Epithelial cell of umbilical artery (primary cell): ENCODE data around the gene TCP11X2. TPM values are rescaled to one million over a fixed set of nuclear protein-coding genes. Genes with fewer than 3 reads are reported as not detected.

Experiments
- total RNA-seq: library from RNA; depleted of rRNA; stranded (reverse); fragments of >200 nt; gene quantifications from 2 replicates; pipeline ENCODE4 v1.2.3, GENCODE V29; 2014

TCP11X2 gene
- total RNA-seq = not detected in 2 replicates

DNA sequence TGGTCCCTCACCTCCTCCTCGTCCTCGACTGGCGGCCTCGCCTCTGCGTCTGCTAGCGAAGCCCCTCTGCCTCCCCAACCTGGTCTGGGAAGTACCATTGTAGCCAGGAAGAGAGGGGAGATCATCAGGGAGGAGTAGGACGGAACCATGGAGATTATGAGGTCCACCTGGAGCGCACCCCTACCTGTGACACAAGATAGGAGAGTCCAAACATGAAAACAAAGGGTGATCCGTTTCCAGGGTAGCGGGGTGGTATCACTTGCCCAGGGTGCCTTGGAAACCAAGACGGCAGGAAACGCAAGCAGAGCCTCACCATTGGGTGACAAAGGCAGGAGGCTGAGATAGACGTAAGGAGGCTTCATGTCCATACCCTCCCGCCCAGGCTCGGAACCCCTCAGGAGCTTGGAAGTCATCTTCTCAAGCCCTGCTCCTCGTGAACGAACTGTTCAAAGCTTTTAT, at the start of gene TCP11X2:
Gene TCP11X2 (minus strand): TSS at position 51 of the 459 bp plus-strand sequence.

GRCh38 chrX:102515975-102516941, 44.6 kb upstream of the TCP11X2 start, which contains the start of gene TMSB15A:
Gene TMSB15A, minus strand, starts transcription at chrX:102516739.

DNA sequence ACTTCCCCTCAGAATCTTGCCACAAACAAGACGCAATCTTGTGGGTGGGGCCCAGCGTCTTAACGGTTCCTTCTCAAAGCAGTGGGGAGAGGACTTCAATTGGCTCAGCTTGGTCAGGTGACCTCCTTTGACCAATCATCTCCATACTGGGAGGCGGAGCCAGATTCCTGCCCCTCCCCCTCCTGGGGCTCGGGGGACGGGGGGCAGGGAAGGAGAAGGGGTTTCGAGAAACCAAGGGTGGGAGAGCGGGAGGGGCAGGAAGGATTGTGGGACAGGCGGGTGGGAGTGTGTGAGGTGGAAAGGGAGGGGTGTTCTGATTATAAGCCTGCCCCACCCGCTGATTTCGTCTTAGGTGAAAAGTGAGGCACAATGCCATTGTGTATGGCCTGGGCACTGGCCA, 31.7 kb downstream of the TCP11X2 start, which contains the start of gene NXF2B:
Gene NXF2B (minus strand): TSS at position 101 of the 400 bp plus-strand sequence. CDS start 59,972 bp downstream, outside the sequence.

Other genes starting within 250 kb of the TCP11X2 start
- not detected in 2 replicates for gene NXF2, start 224.6 kb downstream of the TCP11X2 start, total RNA-seq
- gene NXF2B, start 31.8 kb downstream of the TCP11X2 start, total RNA-seq = not detected in 2 replicates
- gene TMSB15A, start 44.9 kb upstream of the TCP11X2 start, total RNA-seq = 4.1 and 15.9 TPM in 2 replicates
- 14.3 and 19.1 TPM in 2 replicates for gene ARMCX5, start 127.7 kb upstream of the TCP11X2 start, total RNA-seq
- gene GPRASP1, start 179.7 kb upstream of the TCP11X2 start, total RNA-seq = 0.65 and 1.5 TPM in 2 replicates
- 15.6 and 17.9 TPM in 2 replicates for gene GPRASP2, start 240.6 kb upstream of the TCP11X2 start, total RNA-seq
- gene GPRASP3, start 248.9 kb upstream of the TCP11X2 start, total RNA-seq = 4.9 and 11.6 TPM in 2 replicates